Gastroesophageal sphincter (tissue), 3 donors: ENCODE results near the gene LPCAT4.

Source experiments
- EP300 ChIP-seq: sonication (generic); formaldehyde crosslinking; IDR thresholded peaks from one replicate; pipeline ENCODE4 v1.6.1; 2017; ENCODE audit warnings: antibody characterized with exemption, mild to moderate bottlenecking
- POLR2A ChIP-seq, 2 donors: fragments of 450-650 bp; IDR thresholded peaks; one replicate each; pipeline ENCODE4 v1.6.1; 2017; ENCODE audit warnings: antibody characterized with exemption in 2 of 2, mild to moderate bottlenecking in 2 of 2, moderate library complexity in 1 of 2
- POLR2AphosphoS5 ChIP-seq: sonication (generic); formaldehyde crosslinking; IDR thresholded peaks from one replicate; pipeline ENCODE4 v1.6.1; 2017; ENCODE audit warnings: antibody characterized with exemption
- TF ChIP-seq, protein P1 (sequence below), 4 experiments: fragments of 200-600 bp in 2 of 4; fragments of 450-650 bp in 2 of 4; sonication (generic) in 1 of 4; IDR thresholded peaks; one replicate each; pipeline ENCODE4 v1.5.1; 2017 to 2019; ENCODE audit warnings: antibody characterized with exemption in 4 of 4, mild to moderate bottlenecking in 2 of 4, moderate library complexity in 2 of 4

- no peak for TF ChIP-seq POLR2A (IDR thresholded peaks at IDR 0.05)
- no peak for TF ChIP-seq EP300
- TF ChIP-seq, protein P1, sequence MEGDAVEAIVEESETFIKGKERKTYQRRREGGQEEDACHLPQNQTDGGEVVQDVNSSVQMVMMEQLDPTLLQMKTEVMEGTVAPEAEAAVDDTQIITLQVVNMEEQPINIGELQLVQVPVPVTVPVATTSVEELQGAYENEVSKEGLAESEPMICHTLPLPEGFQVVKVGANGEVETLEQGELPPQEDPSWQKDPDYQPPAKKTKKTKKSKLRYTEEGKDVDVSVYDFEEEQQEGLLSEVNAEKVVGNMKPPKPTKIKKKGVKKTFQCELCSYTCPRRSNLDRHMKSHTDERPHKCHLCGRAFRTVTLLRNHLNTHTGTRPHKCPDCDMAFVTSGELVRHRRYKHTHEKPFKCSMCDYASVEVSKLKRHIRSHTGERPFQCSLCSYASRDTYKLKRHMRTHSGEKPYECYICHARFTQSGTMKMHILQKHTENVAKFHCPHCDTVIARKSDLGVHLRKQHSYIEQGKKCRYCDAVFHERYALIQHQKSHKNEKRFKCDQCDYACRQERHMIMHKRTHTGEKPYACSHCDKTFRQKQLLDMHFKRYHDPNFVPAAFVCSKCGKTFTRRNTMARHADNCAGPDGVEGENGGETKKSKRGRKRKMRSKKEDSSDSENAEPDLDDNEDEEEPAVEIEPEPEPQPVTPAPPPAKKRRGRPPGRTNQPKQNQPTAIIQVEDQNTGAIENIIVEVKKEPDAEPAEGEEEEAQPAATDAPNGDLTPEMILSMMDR (IDR thresholded peaks at IDR 0.05): no peak
- no peak for TF ChIP-seq POLR2AphosphoS5
Observed at GRCh38 chr15:34355241-34355640, 11.8 kb downstream of the LPCAT4 start.
